Measurements from ENCODE around the gene CALHM1. TPM values are rescaled to one million over a fixed set of nuclear protein-coding genes. Genes with fewer than 3 reads are reported as not detected.

CALHM1 gene
- polyA plus RNA-seq, 6 donors from 2014 or later = not detected

GRCh38 chr10:103447187-103447586 is 11.5 kb downstream of the CALHM1 start:
- DNase-seq (no peak), ATAC-seq (ENCODE audit: low read depth in 2 of 2) (no peak)
- H3K27ac Mint-ChIP-seq = peak overlapping the region in 1 of 6 donors; percentile 76
- no peaks in the 10 kb centered on the region for H3K9me3 Mint-ChIP-seq
- H3K4me3 Mint-ChIP-seq = no peak overlapping the region
- peaks cover 0 to 16% (median 0%) of the 10 kb centered on the region in 3 donors for H3K27me3 Mint-ChIP-seq
- peaks cover 9 to 16% (median 10%) of the 10 kb centered on the region in 3 donors for H3K4me1 Mint-ChIP-seq
- H3K36me3 Mint-ChIP-seq = peaks cover 22 to 24% of the 10 kb centered on the region in 2 donors

GRCh38 chr10:103445767-103446567 is 12.7 kb downstream of the CALHM1 start:
- Mint-ChIP-seq H3K4me3 (no peak overlapping the region), H3K9me3 (no peaks in the 10 kb centered on the region), H3K4me1 (peaks cover 3 to 9% (median 6%) of the 10 kb centered on the region in 3 donors), H3K27ac (peak overlapping the region in 2 of 6 donors; percentile 15 to 38), H3K36me3 (peaks cover 22 to 24% of the 10 kb centered on the region in 2 donors), H3K27me3 (peaks cover 0 to 8% (median 0%) of the 10 kb centered on the region in 3 donors)
- no peak for ATAC-seq (ENCODE audit: low read depth in 2 of 2)
- DNase-seq = no peak

- peaks cover 0 to 4% (median 0%) of the 10 kb centered on the region in 3 donors for H3K27me3 Mint-ChIP-seq
- no peak overlapping the region for H3K27ac Mint-ChIP-seq
Measured at GRCh38 chr10:103445366-103445765, 13.3 kb downstream of the CALHM1 start.

GRCh38 chr10:103444478-103444877 is 14.2 kb downstream of the CALHM1 start:
- H3K36me3 Mint-ChIP-seq = peaks cover 26 to 36% of the 10 kb centered on the region in 2 donors
- peak overlapping the region in 1 of 6 donors; percentile 85 for H3K27ac Mint-ChIP-seq
- peaks cover 0 to 4% (median 0%) of the 10 kb centered on the region in 3 donors for H3K4me1 Mint-ChIP-seq
- no peak for DNase-seq
- H3K4me3 Mint-ChIP-seq = no peak overlapping the region
- H3K9me3 Mint-ChIP-seq = no peaks in the 10 kb centered on the region
- H3K27me3 Mint-ChIP-seq = peaks cover 0 to 1% (median 0%) of the 10 kb centered on the region in 3 donors
- ATAC-seq (ENCODE audit: low read depth in 2 of 2) = no peak

More at GRCh38 chr10:103445366-103445765, 13.3 kb downstream of the CALHM1 start:
- ATAC-seq (ENCODE audit: low read depth in 2 of 2) = no peak
- Mint-ChIP-seq H3K9me3 (no peaks in the 10 kb centered on the region), H3K4me3 (no peak overlapping the region), H3K4me1 (peaks cover 0 to 9% (median 0%) of the 10 kb centered on the region in 3 donors), H3K36me3 (peaks cover 22 to 27% of the 10 kb centered on the region in 2 donors)
- DNase-seq = no peak

- ATAC-seq (ENCODE audit: low read depth in 2 of 2) (no peak), DNase-seq (no peak)
- Mint-ChIP-seq H3K27me3 (no peaks in the 10 kb centered on the region), H3K27ac (peak overlapping the region in 1 of 6 donors; percentile 36), H3K36me3 (peaks cover 29 to 34% of the 10 kb centered on the region in 2 donors), H3K9me3 (no peaks in the 10 kb centered on the region), H3K4me1 (no peaks in the 10 kb centered on the region), H3K4me3 (no peak overlapping the region)
Measured at GRCh38 chr10:103443475-103444185, 15.1 kb downstream of the CALHM1 start.

GRCh38 chr10:103442031-103442461 is 16.7 kb downstream of the CALHM1 start:
- H3K27me3 Mint-ChIP-seq = no peaks in the 10 kb centered on the region
- peaks cover 35 to 39% of the 10 kb centered on the region in 2 donors for H3K36me3 Mint-ChIP-seq
- no peaks in the 10 kb centered on the region for H3K4me1 Mint-ChIP-seq
- H3K9me3 Mint-ChIP-seq = no peaks in the 10 kb centered on the region
- ATAC-seq (ENCODE audit: low read depth in 2 of 2) (no peak), DNase-seq (no peak)
- no peak overlapping the region for H3K27ac Mint-ChIP-seq
- no peak overlapping the region for H3K4me3 Mint-ChIP-seq

GRCh38 chr10:103441611-103442010 is 17.1 kb downstream of the CALHM1 start:
- Mint-ChIP-seq H3K27me3 (no peaks in the 10 kb centered on the region), H3K4me3 (no peak overlapping the region), H3K36me3 (peaks cover 39 to 43% of the 10 kb centered on the region in 2 donors), H3K27ac (no peak overlapping the region), H3K4me1 (no peaks in the 10 kb centered on the region), H3K9me3 (no peaks in the 10 kb centered on the region)
- DNase-seq = no peak
- no peak for ATAC-seq (ENCODE audit: low read depth in 2 of 2)

- no peak for ATAC-seq (ENCODE audit: low read depth in 2 of 2)
- Mint-ChIP-seq H3K36me3 (peaks cover 43 to 46% of the 10 kb centered on the region in 2 donors), H3K9me3 (no peaks in the 10 kb centered on the region), H3K4me3 (no peak overlapping the region), H3K27ac (no peak overlapping the region), H3K27me3 (no peaks in the 10 kb centered on the region), H3K4me1 (no peaks in the 10 kb centered on the region)
- no peak for DNase-seq
Measured at GRCh38 chr10:103441206-103441605, 17.5 kb downstream of the CALHM1 start.

GRCh38 chr10:103440416-103440815 is 18.3 kb downstream of the CALHM1 start:
- Mint-ChIP-seq H3K4me3 (no peak overlapping the region), H3K9me3 (no peaks in the 10 kb centered on the region), H3K36me3 (peaks cover 44 to 46% of the 10 kb centered on the region in 2 donors), H3K27ac (peak overlapping the region in 3 of 6 donors; percentile 62 to 80 (median 74)), H3K4me1 (no peaks in the 10 kb centered on the region), H3K27me3 (no peaks in the 10 kb centered on the region)
- ATAC-seq (ENCODE audit: low read depth in 2 of 2) = no peak
- no peak for DNase-seq

- no peak for ATAC-seq (ENCODE audit: low read depth in 2 of 2)
- H3K27me3 Mint-ChIP-seq = no peaks in the 10 kb centered on the region
- H3K9me3 Mint-ChIP-seq = no peaks in the 10 kb centered on the region
- H3K4me1 Mint-ChIP-seq = no peaks in the 10 kb centered on the region
- H3K36me3 Mint-ChIP-seq = peaks cover 39 to 46% of the 10 kb centered on the region in 2 donors
- no peak for DNase-seq
- no peak overlapping the region for H3K4me3 Mint-ChIP-seq
- H3K27ac Mint-ChIP-seq = peak overlapping the region in 4 of 6 donors; percentile 22 to 74 (median 54)
Measured at GRCh38 chr10:103439776-103440175, 18.9 kb downstream of the CALHM1 start.

GRCh38 chr10:103433858-103434257 is 24.8 kb downstream of the CALHM1 start:
- Mint-ChIP-seq H3K27ac (peak overlapping the region in 2 of 6 donors; percentile 15 to 89), H3K4me1 (no peaks in the 10 kb centered on the region), H3K4me3 (no peak overlapping the region), H3K36me3 (peaks cover 40 to 43% of the 10 kb centered on the region in 2 donors), H3K9me3 (no peaks in the 10 kb centered on the region), H3K27me3 (no peaks in the 10 kb centered on the region)
- DNase-seq = no peak
- no peak for ATAC-seq (ENCODE audit: low read depth in 2 of 2)

GRCh38 chr10:103431902-103432301 is 26.8 kb downstream of the CALHM1 start:
- DNase-seq = no peak
- H3K4me3 Mint-ChIP-seq = no peak overlapping the region
- no peak for ATAC-seq (ENCODE audit: low read depth in 2 of 2)
- peak overlapping the region in 2 of 6 donors; percentile 23 to 46 for H3K27ac Mint-ChIP-seq
- H3K36me3 Mint-ChIP-seq = peaks cover 23 to 41% of the 10 kb centered on the region in 2 donors
- no peaks in the 10 kb centered on the region for H3K9me3 Mint-ChIP-seq
- no peaks in the 10 kb centered on the region for H3K4me1 Mint-ChIP-seq
- no peaks in the 10 kb centered on the region for H3K27me3 Mint-ChIP-seq

GRCh38 chr10:103429647-103430046 is 29.1 kb downstream of the CALHM1 start:
- ATAC-seq (ENCODE audit: low read depth in 2 of 2) (no peak), DNase-seq (no peak)
- peak overlapping the region in 1 of 8 donors; percentile 42 for H3K4me3 Mint-ChIP-seq
- no peaks in the 10 kb centered on the region for H3K4me1 Mint-ChIP-seq
- H3K9me3 Mint-ChIP-seq = no peaks in the 10 kb centered on the region
- no peaks in the 10 kb centered on the region for H3K27me3 Mint-ChIP-seq
- H3K27ac Mint-ChIP-seq = peak overlapping the region in 2 of 6 donors; percentile 53 to 61
- H3K36me3 Mint-ChIP-seq = peaks cover 27 to 41% of the 10 kb centered on the region in 2 donors

Measured in naive B cell (primary cell).